ENCODE data around the gene ITIH5. TPM values are rescaled to one million over a fixed set of nuclear protein-coding genes. Genes with fewer than 3 reads are reported as not detected.

Gene ITIH5
- total and polyA plus RNA-seq, 2 of the 8 experiments (the other 6 are each of a cell fraction or from before 2014, with no cell fraction given): 5.8 to 7.6 TPM

DNA sequence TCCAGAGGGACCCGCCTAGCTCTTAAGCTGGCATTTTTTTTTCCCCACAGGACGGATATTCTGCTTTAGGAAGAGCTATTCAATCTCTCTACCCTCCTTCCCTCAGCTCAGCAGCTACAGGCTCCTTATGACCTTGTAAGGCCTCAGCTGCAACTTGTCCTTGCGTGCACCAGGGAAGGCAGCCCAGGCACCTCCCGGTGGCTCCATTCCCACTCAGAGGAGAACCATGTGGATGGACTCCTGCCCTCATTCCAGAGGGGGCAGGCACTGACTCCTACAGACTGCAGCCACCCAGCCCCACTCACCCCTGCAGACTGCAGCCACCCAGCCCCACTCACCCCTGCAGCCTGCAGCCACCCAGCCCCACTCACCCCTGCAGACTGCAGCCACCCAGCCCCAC is 73.7 kb downstream of the ITIH5 start:
- Histone ChIP-seq H3K4me3 (ENCODE audit: extremely low read depth in 1 of 4, insufficient read depth in 2 of 4, low read depth in 3 of 4, low read length in 4 of 4) (no peak overlapping the region), H2BK15ac (ENCODE audit: low read length) (no peak overlapping the region), H2BK120ac (replicated peaks; ENCODE audit: low read depth, low read length) (no peak overlapping the region), H2BK12ac (ENCODE audit: low read depth, low read length) (no peak overlapping the region), H2AK5ac (ENCODE audit: low read depth, low read length) (no peak overlapping the region), H3K27ac (ENCODE audit: low read depth, low read length) (no peak overlapping the region), H4K8ac (ENCODE audit: extremely low read depth, insufficient read depth, low read length) (no peak overlapping the region), H4K91ac (replicated peaks; ENCODE audit: insufficient read length, low read length) (no peak overlapping the region), H3K23ac (ENCODE audit: insufficient read length) (no peak overlapping the region), H4K20me1 (replicated peaks in 1 of 2; ENCODE audit: control insufficient read depth in 1 of 2, insufficient read depth in 2 of 2, low read length in 2 of 2) (no peaks in the 10 kb centered on the region), H3K36me3 (ENCODE audit: control insufficient read depth in 2 of 4, insufficient read depth in 4 of 4, low read length in 3 of 4) (no peaks in the 10 kb centered on the region), H3K23me2 (ENCODE audit: low read depth, low read length) (no peaks in the 10 kb centered on the region), H3K4ac (replicated peaks; ENCODE audit: insufficient read length, low read depth, low read length) (no peak overlapping the region), H3K14ac (ENCODE audit: insufficient read length) (no peak overlapping the region), H3K9me3 (ENCODE audit: insufficient read depth in 2 of 2, low read depth in 1 of 2, low read length in 1 of 2) (no peaks in the 10 kb centered on the region), H3K27me3 (replicated peaks in 1 of 4; ENCODE audit: control insufficient read depth in 3 of 4, extremely low read depth in 1 of 4, insufficient read depth in 3 of 4, low read length in 3 of 4) (no peaks in the 10 kb centered on the region), H3K4me2 (ENCODE audit: insufficient read depth in 1 of 2, low read depth in 2 of 2, low read length in 2 of 2) (no peak overlapping the region), H2AFZ (ENCODE audit: low read length) (no peak overlapping the region), H3K9ac (replicated peaks in 1 of 4; ENCODE audit: extremely low read depth in 1 of 4, low read depth in 3 of 4, low read length in 3 of 4) (no peak overlapping the region), H3K4me1 (replicated peaks in 1 of 4; ENCODE audit: control insufficient read depth in 3 of 4, insufficient read depth in 4 of 4, low read length in 3 of 4) (no peaks in the 10 kb centered on the region), H2BK5ac (ENCODE audit: low read depth, low read length) (no peak overlapping the region), H3K56ac (replicated peaks; ENCODE audit: insufficient read length, low read depth, low read length) (no peak overlapping the region), H3K18ac (ENCODE audit: extremely low read depth, low read length) (no peak overlapping the region), H3K79me2 (ENCODE audit: control insufficient read depth in 1 of 2, insufficient read depth in 2 of 2, low read length in 2 of 2) (no peaks in the 10 kb centered on the region), H3K79me1 (ENCODE audit: low read depth, low read length) (no peaks in the 10 kb centered on the region), H4K5ac (ENCODE audit: insufficient read length, low read depth, low read length) (no peak overlapping the region), H2BK20ac (ENCODE audit: low read length) (no peak overlapping the region)
- ChIA-PET CTCF (ENCODE audit: partially characterized antibody) (interaction anchor here (0.8 to 1.0 kb wide), 2 partner anchors 15 to 39 kb away, joined by 3 to 4 read pairs; no protein-coding TSS in a partner anchor), POLR2A (ENCODE audit: partially characterized antibody) (interaction anchor here (0.6 kb wide), 1 partner anchor 44 kb away, joined by 3 read pairs; no protein-coding TSS in a partner anchor)
- FAIRE-seq: no peak
- WGBS, 2 experiments (ENCODE audit: extremely low coverage in 1 of 2, insufficient coverage in 1 of 2, insufficient read length in 1 of 2, insufficient replicate concordance in 2 of 2, low coverage in 1 of 2, low lambda C conversion rate in 2 of 2, missing lambda C conversion rate in 1 of 2): 91% methylated on average over 4 of the region's 4 CpGs; no CpG with 5 or more reads in 1 of the 2 experiments
- DNase-seq (ENCODE audit: low read depth in 1 of 2, low spot score in 2 of 2): no peak
- TF ChIP-seq RFX5 (IDR thresholded peaks at IDR 0.05; ENCODE audit: borderline replicate concordance, low read depth, low read length): no peak
- no peak for TF ChIP-seq TBP (IDR thresholded peaks at IDR 0.05; ENCODE audit: low read depth, low read length)
- TF ChIP-seq E2F6 (IDR thresholded peaks at IDR 0.05): no peak
- TF ChIP-seq RNF2 (IDR thresholded peaks at IDR 0.05; ENCODE audit: borderline replicate concordance, low read depth, low read length, missing control alignments, poor library complexity, severe bottlenecking): no peak
- TF ChIP-seq CBX5 (IDR thresholded peaks at IDR 0.05; ENCODE audit: low read depth, low read length): no peak
- no peak for TF ChIP-seq CBX8 (IDR thresholded peaks at IDR 0.05; ENCODE audit: borderline replicate concordance, low read depth, low read length)
- TF ChIP-seq KDM1A (IDR thresholded peaks at IDR 0.05; ENCODE audit: borderline replicate concordance, low read length): no peak
- TF ChIP-seq RBBP5 (IDR thresholded peaks at IDR 0.05; ENCODE audit: borderline replicate concordance, low read depth, low read length): no peak
- TF ChIP-seq GTF2F1 (IDR thresholded peaks at IDR 0.05; ENCODE audit: borderline replicate concordance, low read depth, low read length): no peak
- no peak for TF ChIP-seq CHD1 (IDR thresholded peaks at IDR 0.05; ENCODE audit: low read depth, low read length)
- no peak for TF ChIP-seq EZH2 (IDR thresholded peaks at IDR 0.05; ENCODE audit: low read depth, low read length, severe bottlenecking)
- no peak for TF ChIP-seq POU5F1 (IDR thresholded peaks at IDR 0.05; ENCODE audit: low read depth, low read length)
- no peak for TF ChIP-seq HDAC2 (IDR thresholded peaks at IDR 0.05; ENCODE audit: borderline replicate concordance in 1 of 2, low read depth in 2 of 2, low read length in 2 of 2)

All from H1 (cell line).